ENCODE results near the gene AACS. TPM values are rescaled to one million over a fixed set of nuclear protein-coding genes. Genes with fewer than 3 reads are reported as not detected.

Gene AACS
- total RNA-seq, 1 experiment from 2014 or later: 52.8 TPM

DNA sequence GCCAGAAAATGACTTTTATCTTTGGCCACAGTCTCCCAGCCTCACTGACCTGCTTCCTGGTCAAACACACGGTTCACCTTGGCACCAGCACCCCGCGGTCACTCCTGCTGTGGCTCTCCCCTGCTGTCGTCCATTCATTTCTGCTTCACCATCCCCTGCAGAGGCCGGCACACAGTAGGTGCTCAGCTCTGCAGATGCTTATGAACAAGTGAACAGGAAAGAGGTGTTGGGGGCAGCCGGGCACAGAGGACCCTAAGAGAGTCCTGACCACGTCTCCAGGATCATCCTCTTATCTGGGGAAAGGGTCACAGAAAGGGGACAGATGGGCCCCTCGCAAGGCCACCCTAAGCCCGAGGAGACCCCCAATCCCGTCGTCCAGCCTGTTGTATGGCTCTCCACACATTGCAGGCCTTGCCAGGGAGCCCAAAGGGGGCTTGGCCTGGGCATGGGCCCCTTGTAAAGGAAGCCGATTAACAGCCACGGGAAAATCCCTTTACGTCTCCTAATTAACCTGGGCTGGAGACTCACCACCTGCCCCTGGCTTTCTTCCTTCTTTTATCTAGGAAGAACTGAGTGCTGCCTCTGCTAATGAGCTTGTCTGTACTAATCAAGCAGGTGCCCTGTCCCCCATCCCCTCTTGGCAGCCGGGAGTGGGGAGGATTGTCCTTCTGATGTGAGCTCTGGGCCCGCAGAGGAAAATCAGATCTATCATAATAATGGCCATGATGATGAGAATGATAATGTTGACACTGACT is 119.2 kb downstream of the AACS start:
- no peak overlapping the region for H3K4me3 Mint-ChIP-seq (ENCODE audit: unreplicated experiment)
- TF ChIP-seq CTCF (IDR thresholded peaks at IDR 0.05; ENCODE audit: unreplicated experiment): no peak
- no TSS peak for BruUV-seq (replicated peaks)
- ChIA-PET CTCF (interaction anchor here (0.5 to 6.0 kb wide), 16 partner anchors 14 to 1627 kb away, joined by 3 to 83 read pairs (median 4); no protein-coding TSS in a partner anchor), POLR2A (interaction anchor here (0.6 kb wide), 1 partner anchor 345 kb away, joined by 3 read pairs; no protein-coding TSS in a partner anchor)
- no peaks in the 10 kb centered on the region for H3K9me3 Mint-ChIP-seq (ENCODE audit: unreplicated experiment)
- H3K4me1 Mint-ChIP-seq (ENCODE audit: insufficient read depth, unreplicated experiment): peaks cover 5% of the 10 kb centered on the region
- peaks cover 59% of the 10 kb centered on the region for H3K27me3 Mint-ChIP-seq (ENCODE audit: insufficient read depth, unreplicated experiment)
- intact Hi-C loops (cut with micrococcal nuclease): loop anchor here (5.0 to 10.0 kb wide), 2 partner anchors 870 to 1563 kb away; no protein-coding TSS in a partner anchor
- no peak overlapping the region for H3K27ac Mint-ChIP-seq (ENCODE audit: low read depth, unreplicated experiment)
- no peaks in the 10 kb centered on the region for H3K36me3 Mint-ChIP-seq (ENCODE audit: insufficient read depth, unreplicated experiment)
- no peak for DNase-seq (ENCODE audit: unreplicated experiment)

GRCh38 chr12:125185311-125185739 is 120.1 kb downstream of the AACS start:
- DNase-seq (ENCODE audit: unreplicated experiment): no peak
- H3K9me3 Mint-ChIP-seq (ENCODE audit: unreplicated experiment): no peaks in the 10 kb centered on the region
- H3K36me3 Mint-ChIP-seq (ENCODE audit: insufficient read depth, unreplicated experiment): no peaks in the 10 kb centered on the region
- POLR2A ChIA-PET: interaction anchor here (0.6 kb wide), 1 partner anchor 344 kb away, joined by 3 read pairs; no protein-coding TSS in a partner anchor
- CTCF ChIA-PET: interaction anchor here (0.6 to 6.0 kb wide), 6 partner anchors 15 to 1171 kb away, joined by 3 to 83 read pairs (median 13); no protein-coding TSS in a partner anchor
- H3K4me3 Mint-ChIP-seq (ENCODE audit: unreplicated experiment): no peak overlapping the region
- H3K27me3 Mint-ChIP-seq (ENCODE audit: insufficient read depth, unreplicated experiment): peaks cover 66% of the 10 kb centered on the region
- TF ChIP-seq CTCF (IDR thresholded peaks at IDR 0.05; ENCODE audit: unreplicated experiment): no peak
- no peak overlapping the region for H3K27ac Mint-ChIP-seq (ENCODE audit: low read depth, unreplicated experiment)
- H3K4me1 Mint-ChIP-seq (ENCODE audit: insufficient read depth, unreplicated experiment): peaks cover 5% of the 10 kb centered on the region
- intact Hi-C loops (cut with micrococcal nuclease): loop anchor here (10.0 kb wide), 1 partner anchor 869 kb away; no protein-coding TSS in a partner anchor
- BruUV-seq (replicated peaks): no TSS peak

DNA sequence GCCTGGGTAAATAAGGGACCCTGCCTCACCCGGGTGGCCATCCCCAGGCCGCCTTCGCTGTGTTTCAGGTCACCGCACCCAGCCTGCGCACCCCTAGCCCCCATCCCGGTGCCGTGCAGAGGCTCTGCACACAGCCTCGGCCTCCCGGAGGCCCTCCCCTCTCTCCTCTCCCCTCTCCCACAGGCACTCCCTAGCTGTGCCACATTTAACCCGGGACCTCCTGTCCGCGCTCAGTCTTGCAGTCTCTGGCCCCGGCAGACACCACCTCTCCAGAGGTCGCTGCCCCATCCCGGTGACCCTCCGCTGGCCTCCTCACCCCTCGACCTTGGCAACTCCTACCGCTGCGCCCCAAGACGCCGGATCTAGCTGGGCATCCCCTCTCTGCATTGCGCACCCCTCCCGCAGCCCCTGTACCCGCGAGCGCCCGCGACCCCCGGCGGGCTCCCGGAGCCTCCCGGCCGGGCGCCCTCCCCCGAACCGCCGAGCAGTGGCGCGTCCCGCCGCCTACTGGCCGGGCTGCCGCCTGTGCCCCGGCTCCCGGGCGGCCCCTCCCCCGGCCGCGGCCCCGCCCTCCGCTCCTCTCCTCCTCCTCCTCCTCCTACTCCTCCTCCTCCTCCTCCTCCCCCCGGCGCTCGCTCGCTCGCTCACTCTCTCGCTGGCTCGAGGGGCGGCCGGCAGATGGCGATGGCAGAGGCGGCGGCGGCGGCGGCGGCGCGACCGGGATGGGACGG is 120.7 kb downstream of the AACS start, which contains the start of gene TMEM132B:
TSS of gene TMEM132B (plus strand) at position 647 of the 731 bp plus-strand sequence.
- BruUV-seq (replicated peaks): no TSS peak
- Mint-ChIP-seq H3K4me3 (ENCODE audit: unreplicated experiment) (peak within 1 kb of the TSS; percentile 50), H3K4me1 (ENCODE audit: insufficient read depth, unreplicated experiment) (peaks cover 5% of the 10 kb centered on the region), H3K27ac (ENCODE audit: low read depth, unreplicated experiment) (no peak within 1 kb of the TSS), H3K9me3 (ENCODE audit: unreplicated experiment) (no peaks in the 10 kb centered on the region), H3K27me3 (ENCODE audit: insufficient read depth, unreplicated experiment) (peaks cover 65% of the 10 kb centered on the region), H3K36me3 (ENCODE audit: insufficient read depth, unreplicated experiment) (no peaks in the 10 kb centered on the region)
- intact Hi-C loops (cut with micrococcal nuclease): loop anchor here (10.0 kb wide), 1 partner anchor 869 kb away; no protein-coding TSS in a partner anchor
- TF ChIP-seq CTCF (IDR thresholded peaks at IDR 0.05; ENCODE audit: unreplicated experiment): peak; percentile 52
- POLR2A ChIA-PET: no interaction called here
- DNase-seq (ENCODE audit: unreplicated experiment): peak; percentile 77
- CTCF ChIA-PET: interaction anchor here (0.6 to 6.0 kb wide), 5 partner anchors 16 to 281 kb away, joined by 3 to 83 read pairs (median 3); no protein-coding TSS in a partner anchor
